HepG2 (cell line): Measurements from ENCODE around the gene BANP. TPM values are rescaled to one million over a fixed set of nuclear protein-coding genes. Genes with fewer than 3 reads are reported as not detected.
A peak's percentile ranks its signal among the peaks of the same experiment; 100 is the strongest.
"Not testable (repeated sequence)": the region's sequence is repeated elsewhere in the genome, so short reads cannot be mapped to it uniquely, and the experiment has no call there.

Experiments
- CEBPG ChIP-seq: IDR thresholded peaks from 2 replicates; pipeline ENCODE4 v1.6.1; 2016
- FOXA1 ChIP-seq, 2 experiments: fragments of 450-650 bp in 1 of 2; sonication (generic) in 1 of 2; formaldehyde crosslinking in 1 of 2; IDR thresholded peaks; 2 replicates each; pipeline versions ENCODE4 v1.4.0 to v1.6.1; 2016 to 2020; ENCODE audit warnings: missing genetic modification reagents in 1 of 2
- FOXA3 ChIP-seq: IDR thresholded peaks from 2 replicates; pipeline ENCODE4 v1.6.1; 2016; ENCODE audit warnings: missing genetic modification reagents, missing compliant biosample characterization
- FOXK1 ChIP-seq: sonication (generic); formaldehyde crosslinking; IDR thresholded peaks from 2 replicates; pipeline ENCODE4 v1.4.0; 2020; ENCODE audit warnings: low read depth, missing genetic modification reagents, borderline replicate concordance
- FOXP1 ChIP-seq, 2 experiments: fragments of 450-650 bp in 1 of 2; IDR thresholded peaks; 2 replicates each; pipeline ENCODE4 v1.6.1; 2017 to 2018; ENCODE audit warnings: antibody characterized with exemption in 1 of 2
- FOXP4 ChIP-seq: sonication (generic); formaldehyde crosslinking; IDR thresholded peaks from 2 replicates; pipeline ENCODE4 v1.4.0; 2020; ENCODE audit warnings: missing genetic modification reagents
- GATAD2A ChIP-seq: IDR thresholded peaks from 2 replicates; pipeline ENCODE4 v1.6.1; 2016
- HDAC1 ChIP-seq: sonication (generic); formaldehyde crosslinking; IDR thresholded peaks from 2 replicates; pipeline ENCODE4 v1.5.1; 2020; ENCODE audit warnings: mild to moderate bottlenecking, missing genetic modification reagents
- HMG20A ChIP-seq: IDR thresholded peaks from 2 replicates; pipeline ENCODE4 v1.6.1; 2016; ENCODE audit warnings: borderline replicate concordance
- IRF2 ChIP-seq: IDR thresholded peaks from 2 replicates; pipeline ENCODE4 v1.6.1; 2018; ENCODE audit warnings: missing genetic modification reagents, missing compliant biosample characterization
- JUNB ChIP-seq: sonication (generic); formaldehyde crosslinking; IDR thresholded peaks from 2 replicates; pipeline ENCODE4 v1.8.0; 2022; ENCODE audit warnings: missing genetic modification reagents, mild to moderate bottlenecking, borderline replicate concordance
- JUND ChIP-seq: sonication (generic); formaldehyde crosslinking; IDR thresholded peaks from 2 replicates; pipeline ENCODE4 v1.8.0; 2022; ENCODE audit warnings: mild to moderate bottlenecking, missing genetic modification reagents
- MIXL1 ChIP-seq: IDR thresholded peaks from 2 replicates; pipeline ENCODE4 v1.6.1; 2016
- MYPOP ChIP-seq: sonication (generic); formaldehyde crosslinking; IDR thresholded peaks from 2 replicates; pipeline ENCODE4 v1.8.1; 2023; ENCODE audit warnings: mild to moderate bottlenecking, moderate library complexity, missing genetic modification reagents
- PAXIP1 ChIP-seq: sonication (generic); formaldehyde crosslinking; conservative IDR thresholded peaks from 2 replicates; pipeline ENCODE4 v1.4.0; 2020; ENCODE audit warnings: mild to moderate bottlenecking, missing genetic modification reagents, moderate library complexity
- POGZ ChIP-seq: sonication (generic); formaldehyde crosslinking; IDR thresholded peaks from 2 replicates; pipeline ENCODE4 v1.4.0; 2020; ENCODE audit warnings: mild to moderate bottlenecking, missing genetic modification reagents
- RARA ChIP-seq: IDR thresholded peaks from 2 replicates; pipeline ENCODE4 v1.6.1; 2016; ENCODE audit warnings: missing genetic modification reagents, missing compliant biosample characterization
- SAP130 ChIP-seq: IDR thresholded peaks from 2 replicates; pipeline ENCODE4 v1.6.1; 2016; ENCODE audit warnings: low read depth
- SOX5 ChIP-seq: IDR thresholded peaks from 2 replicates; pipeline ENCODE4 v1.6.1; 2016; ENCODE audit warnings: borderline replicate concordance
- SOX6 ChIP-seq, 2 experiments: fragments of 450-650 bp in 1 of 2; sonication (generic) in 1 of 2; formaldehyde crosslinking in 1 of 2; IDR thresholded peaks; 2 replicates each; pipeline versions ENCODE4 v1.4.0 to v1.6.1; 2017 to 2020; ENCODE audit warnings: antibody characterized with exemption in 1 of 2, mild to moderate bottlenecking in 1 of 2, missing genetic modification reagents in 1 of 2
- ZKSCAN8 ChIP-seq: IDR thresholded peaks from 2 replicates; pipeline ENCODE4 v1.6.1; 2016; ENCODE audit warnings: borderline replicate concordance, missing genetic modification reagents, missing compliant biosample characterization
- ZNF12 ChIP-seq: sonication (generic); formaldehyde crosslinking; IDR thresholded peaks from 2 replicates; pipeline ENCODE4 v1.5.0; 2020; ENCODE audit warnings: missing genetic modification reagents
- ZNF614 ChIP-seq: IDR thresholded peaks from 2 replicates; pipeline ENCODE4 v1.6.1; 2018; ENCODE audit warnings: missing biosample characterization, missing genetic modification reagents, inconsistent platforms, borderline replicate concordance
- ZNF709 ChIP-seq: sonication (generic); formaldehyde crosslinking; IDR thresholded peaks from 2 replicates; pipeline ENCODE4 v1.5.0; 2020; ENCODE audit warnings: mild to moderate bottlenecking, missing genetic modification reagents
- polyA plus RNA-seq, 8 experiments: library from polyadenylated mRNA; depleted of rRNA in 3 of 8; stranded (reverse) in 7 of 8; unstranded in 1 of 8; fragments of >200 nt; fragmentation: Illumina TruSeq in 4 of 8; extraction: Trizol in 4 of 8; gene quantifications; 2 replicates each; pipeline versions ENCODE4 v1.2.1 to v1.2.3, GENCODE V29; 2011 to 2016; ENCODE audit warnings: low read depth in 4 of 8, missing spikeins in 1 of 8, mixed read lengths in 1 of 8; ENCODE audit not compliant: insufficient read depth in 1 of 8
- total RNA-seq, 5 experiments: library from RNA; depleted of rRNA; stranded (reverse); fragments of >200 nt; fragmentation: Illumina TruSeq; extraction: Trizol; gene quantifications; 2 replicates each; pipeline ENCODE4 v1.2.3, GENCODE V29; 2016; ENCODE audit warnings: low read depth in 1 of 5

BANP gene
- total and polyA plus RNA-seq, 2 of the 13 experiments (the other 11 are each of a cell fraction or from before 2014, with no cell fraction given): 20.2 to 23.8 TPM

- peak; percentile 32; the same call in 1 of the 2 replicates for TF ChIP-seq PAXIP1 (CRISPR knock-in tag)
- TF ChIP-seq FOXA3 (CRISPR knock-in tag): peak; percentile 79
- TF ChIP-seq JUNB (CRISPR knock-in tag): peak; percentile 89
- peak; percentile 74 for TF ChIP-seq CEBPG (CRISPR knock-in tag)
- peak; percentile 32; the same call in 1 of the 2 replicates for TF ChIP-seq MYPOP (CRISPR knock-in tag)
- TF ChIP-seq FOXK1 (CRISPR knock-in tag): peak; percentile 60; the same call in 1 of the 2 replicates
- peak; percentile 74; the same call in 1 of the 2 replicates for TF ChIP-seq HMG20A (CRISPR knock-in tag)
- 0 out of 2 replicates have a peak, but pooled peaks have one; percentile 36 for TF ChIP-seq ZNF12
- not testable (repeated sequence) for TF ChIP-seq FOXA1, FOXP1, SOX6 (IDR thresholded peaks at IDR 0.05)
- peak; percentile 68 for TF ChIP-seq FOXA1 (CRISPR knock-in tag; IDR thresholded peaks at IDR 0.05)
- TF ChIP-seq ZNF614 (CRISPR knock-in tag): 0 out of 2 replicates have a peak, but pooled peaks have one; percentile 58
- TF ChIP-seq FOXP1 (CRISPR knock-in tag; IDR thresholded peaks at IDR 0.05): peak; percentile 51; the same call in 1 of the 2 replicates
- TF ChIP-seq ZNF709 (CRISPR knock-in tag): peak; percentile 100
- peak; percentile 60 for TF ChIP-seq SAP130 (CRISPR knock-in tag)
- peak; percentile 67 for TF ChIP-seq JUND (CRISPR knock-in tag)
- TF ChIP-seq RARA (CRISPR knock-in tag): peak; percentile 25; the same call in 1 of the 2 replicates
- peak; percentile 59; the same call in 1 of the 2 replicates for TF ChIP-seq ZKSCAN8 (CRISPR knock-in tag)
- TF ChIP-seq POGZ (CRISPR knock-in tag): 0 out of 2 replicates have a peak, but pooled peaks have one; percentile 20
- TF ChIP-seq HDAC1: peak; percentile 34; the same call in 1 of the 2 replicates
- TF ChIP-seq SOX6 (CRISPR knock-in tag; IDR thresholded peaks at IDR 0.05): peak; percentile 96
- TF ChIP-seq GATAD2A: peak; percentile 89
- peak; percentile 21; the same call in 1 of the 2 replicates for TF ChIP-seq MIXL1 (CRISPR knock-in tag)
- 0 out of 2 replicates have a peak, but pooled peaks have one; percentile 28 for TF ChIP-seq IRF2
- peak; percentile 62 for TF ChIP-seq FOXP4
- peak; percentile 97 for TF ChIP-seq SOX5 (CRISPR knock-in tag)
Measured at GRCh38 chr16:88118852-88119741, 167.9 kb downstream of the BANP start (continued).
